NCI-H446 treated with DMSO at 0.1 percent for 48 hours (cell line): Measurements from ENCODE around the gene UGT1A4.
"Not testable (repeated sequence)": the region's sequence is repeated elsewhere in the genome, so short reads cannot be mapped to it uniquely, and the experiment has no call there.

ENCODE experiments used
- DNase-seq: peaks from one replicate; lab custom pipeline; 2025; lab: John Stamatoyannopoulos, UW

The UGT1A4 gene

DNA sequence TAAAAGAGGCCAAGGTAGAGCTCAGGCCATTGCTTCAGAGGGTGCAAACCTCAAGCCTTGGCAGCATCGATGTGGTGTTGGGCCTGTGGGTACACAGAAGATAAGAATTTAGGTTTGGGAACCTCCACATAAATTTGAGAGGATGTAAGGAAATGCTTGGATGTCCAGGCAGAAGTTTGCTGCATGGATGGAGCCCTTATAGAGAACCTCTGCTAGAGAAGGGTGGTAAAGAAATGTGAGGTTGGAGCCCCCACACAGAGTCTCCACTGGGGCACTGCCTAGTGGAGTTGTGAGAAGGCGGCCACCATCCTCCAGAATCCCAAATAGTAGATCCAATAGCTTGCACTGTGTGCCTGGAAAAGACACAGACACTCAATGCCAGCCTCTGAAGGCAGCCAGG is 32.2 kb downstream of the UGT1A4 start:
- not testable (repeated sequence) for DNase-seq

DNA sequence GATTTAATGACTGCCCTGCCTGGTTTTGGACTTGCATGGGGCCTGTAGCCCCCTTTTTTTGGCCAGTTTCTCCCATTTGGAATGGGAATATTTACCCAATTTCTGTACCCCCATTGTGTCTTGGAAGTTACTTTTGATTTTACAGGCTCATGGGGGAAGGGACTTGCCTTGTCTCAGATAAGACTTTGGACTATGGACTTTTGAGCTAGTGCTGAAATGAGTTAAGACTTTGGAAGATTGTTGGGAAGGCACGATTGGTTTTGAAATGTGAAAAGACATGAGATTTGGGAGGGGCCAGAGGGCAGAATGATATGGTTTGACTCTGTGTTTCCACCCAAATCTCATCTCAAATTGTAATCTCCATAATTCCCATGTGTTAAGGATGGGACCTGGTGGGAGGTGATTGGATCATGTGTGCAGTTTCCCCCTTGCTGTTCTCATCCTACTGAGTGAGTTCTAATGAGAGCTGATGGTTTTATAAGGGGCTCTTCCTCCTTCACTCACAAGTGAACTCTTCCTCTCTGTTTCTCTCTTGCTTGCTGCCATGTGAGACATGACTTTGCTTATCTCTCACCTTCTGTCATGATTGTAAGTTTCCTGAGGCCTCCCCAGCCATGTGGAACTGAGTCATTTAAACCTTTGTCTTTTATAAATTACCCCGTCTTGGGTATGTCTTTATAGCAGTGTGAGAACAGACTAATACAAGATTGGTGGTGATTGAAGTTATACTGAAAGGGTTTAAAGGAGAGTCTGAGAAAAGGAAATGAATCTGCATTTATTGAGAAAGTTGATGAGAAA is 32.9 kb downstream of the UGT1A4 start:
- DNase-seq, result not testable (repeated sequence)

DNA sequence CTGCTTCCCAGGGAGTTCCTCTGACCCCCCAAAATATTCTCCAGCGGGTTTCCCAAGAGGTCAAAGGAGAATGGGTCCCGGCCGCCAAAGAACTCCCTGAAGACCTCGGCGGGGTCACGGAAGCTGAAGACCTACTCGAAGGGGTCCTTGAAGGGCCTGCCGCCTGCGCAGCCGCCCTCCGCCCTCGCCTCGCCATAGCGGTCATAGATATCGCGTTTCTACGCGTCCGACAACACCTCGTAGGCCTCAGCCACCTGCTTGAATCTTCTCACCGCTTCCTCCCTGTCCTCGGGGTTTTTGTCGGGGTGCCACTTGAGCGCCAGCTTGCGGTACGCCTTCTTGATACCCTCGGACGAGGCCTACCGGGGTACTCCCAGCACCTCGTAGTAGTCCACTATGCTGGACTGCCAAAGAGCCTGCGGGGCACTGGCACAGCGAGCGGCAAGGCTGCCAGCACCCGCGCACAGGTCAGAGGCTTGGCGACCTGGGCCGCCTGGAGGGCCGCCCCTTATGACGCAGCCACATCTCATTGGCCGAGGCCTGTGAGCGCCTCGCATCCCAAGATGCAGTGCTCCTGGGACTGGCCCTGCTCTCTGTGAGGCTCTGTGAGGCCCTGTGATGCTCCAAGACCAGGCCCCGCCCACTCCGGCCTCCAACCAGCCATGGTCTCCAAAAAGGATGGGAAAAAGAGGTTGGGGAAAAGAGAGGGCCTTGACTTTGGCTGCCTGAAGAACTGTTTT is 36.5 kb downstream of the UGT1A4 start:
- no peak for DNase-seq

DNA sequence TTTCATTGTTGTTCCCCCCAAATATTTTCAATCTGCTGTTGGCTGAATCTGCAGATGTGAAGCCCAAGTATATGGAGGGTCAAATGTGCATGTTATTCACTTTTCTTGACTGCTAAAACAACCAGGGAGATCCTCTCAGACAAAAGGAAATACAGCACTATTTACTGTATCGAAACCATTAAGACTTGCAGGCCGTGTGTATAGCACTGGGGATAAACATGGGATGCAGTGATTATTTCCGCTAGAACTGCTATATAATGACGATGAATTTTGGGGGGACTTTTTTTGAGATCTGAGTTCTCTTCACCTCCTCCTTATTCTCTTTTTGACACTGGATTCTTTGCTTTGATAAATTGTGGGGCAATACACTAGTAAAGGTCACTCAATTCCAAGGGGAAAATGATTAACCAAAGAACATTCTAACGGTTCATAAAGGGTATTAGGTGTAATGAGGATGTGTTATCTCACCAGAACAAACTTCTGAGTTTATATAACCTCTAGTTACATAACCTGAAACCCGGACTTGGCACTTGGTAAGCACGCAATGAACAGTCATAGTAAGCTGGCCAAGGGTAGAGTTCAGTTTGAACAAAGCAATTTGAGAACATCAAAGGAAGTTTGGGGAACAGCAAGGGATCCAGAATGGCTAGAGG is 38.0 kb downstream of the UGT1A4 start:
- DNase-seq, result no peak

DNA sequence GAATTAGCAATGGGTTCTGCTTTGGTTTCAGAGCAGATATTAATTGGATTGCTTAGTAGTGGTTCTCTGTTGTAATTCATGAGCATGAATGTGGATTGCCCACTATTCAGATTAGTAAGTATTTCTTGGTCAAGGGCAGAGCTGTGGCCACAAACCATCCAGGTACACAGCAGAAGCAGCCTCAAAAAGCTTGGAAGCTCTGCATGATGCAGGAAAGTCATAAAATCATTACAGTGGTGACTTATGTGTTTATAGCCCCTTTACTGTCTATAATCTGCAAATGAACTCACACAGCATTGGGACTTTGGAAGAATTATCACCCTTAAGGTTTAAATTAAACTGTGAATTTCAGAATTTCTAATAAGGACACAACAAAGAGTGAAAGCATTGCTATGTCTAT is 39.6 kb downstream of the UGT1A4 start:
- no peak for DNase-seq

DNA sequence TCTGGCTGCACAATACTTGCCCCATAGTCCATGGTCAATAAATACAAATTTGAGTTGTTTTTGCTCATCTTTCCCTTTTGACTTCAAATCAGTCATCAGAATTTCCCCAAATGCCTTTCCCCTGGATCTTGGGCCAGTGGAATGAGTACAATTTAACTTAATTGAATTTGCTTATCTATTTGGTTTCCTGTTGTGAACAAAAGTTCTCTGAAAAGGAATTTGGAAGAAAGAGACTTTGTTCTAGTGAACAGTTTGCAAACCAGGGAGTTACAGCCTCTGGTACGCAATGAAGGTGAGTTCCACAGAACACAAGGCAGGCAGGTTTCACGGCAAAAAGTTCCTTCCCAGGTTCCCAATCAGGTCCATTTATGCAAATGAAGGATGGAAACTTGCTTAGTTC is 40.3 kb downstream of the UGT1A4 start:
- DNase-seq, result no peak

DNA sequence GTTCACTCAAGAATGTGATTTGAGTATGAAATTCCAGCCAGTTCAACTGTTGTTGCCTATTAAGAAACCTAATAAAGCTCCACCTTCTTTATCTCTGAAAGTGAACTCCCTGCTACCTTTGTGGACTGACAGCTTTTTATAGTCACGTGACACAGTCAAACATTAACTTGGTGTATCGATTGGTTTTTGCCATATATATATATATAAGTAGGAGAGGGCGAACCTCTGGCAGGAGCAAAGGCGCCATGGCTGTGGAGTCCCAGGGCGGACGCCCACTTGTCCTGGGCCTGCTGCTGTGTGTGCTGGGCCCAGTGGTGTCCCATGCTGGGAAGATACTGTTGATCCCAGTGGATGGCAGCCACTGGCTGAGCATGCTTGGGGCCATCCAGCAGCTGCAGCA is 41.5 kb downstream of the UGT1A4 start, which contains the start of gene UGT1A1:
Gene UGT1A1 (plus strand): TSS at position 228 of the 400 bp plus-strand sequence. CDS start 18 bp downstream, at position 246.
- no peak for DNase-seq

DNA sequence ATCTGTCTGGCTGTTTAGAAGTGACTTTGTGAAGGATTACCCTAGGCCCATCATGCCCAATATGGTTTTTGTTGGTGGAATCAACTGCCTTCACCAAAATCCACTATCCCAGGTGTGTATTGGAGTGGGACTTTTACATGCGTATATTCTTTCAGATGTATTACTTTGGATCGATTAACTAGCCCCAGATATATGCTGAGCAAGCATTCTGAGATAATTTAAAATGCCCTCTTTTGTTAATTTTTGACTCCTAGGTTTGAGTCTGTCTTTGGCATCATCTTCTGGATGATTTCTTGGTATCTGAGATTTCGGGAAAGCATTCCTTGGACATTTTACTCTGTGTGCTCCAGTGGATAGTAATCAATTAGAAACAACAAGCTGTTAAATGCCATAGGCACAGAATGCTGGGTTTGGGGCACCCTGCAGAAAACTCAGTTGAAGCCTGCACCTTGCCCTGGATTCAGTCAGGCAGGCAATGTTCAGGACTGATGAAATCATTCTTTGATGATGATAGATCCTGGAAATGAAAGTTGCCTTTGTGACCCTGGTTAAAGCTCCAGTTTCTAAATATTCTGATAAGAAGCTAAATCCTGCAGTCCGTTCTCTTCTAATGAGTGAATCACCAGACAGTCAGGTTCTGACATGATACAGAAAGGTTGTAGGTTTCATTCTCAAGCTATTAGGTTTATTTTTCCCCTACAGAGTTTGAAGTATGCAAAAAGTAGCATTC is 42.7 kb downstream of the UGT1A4 start:
- no peak for DNase-seq

DNA sequence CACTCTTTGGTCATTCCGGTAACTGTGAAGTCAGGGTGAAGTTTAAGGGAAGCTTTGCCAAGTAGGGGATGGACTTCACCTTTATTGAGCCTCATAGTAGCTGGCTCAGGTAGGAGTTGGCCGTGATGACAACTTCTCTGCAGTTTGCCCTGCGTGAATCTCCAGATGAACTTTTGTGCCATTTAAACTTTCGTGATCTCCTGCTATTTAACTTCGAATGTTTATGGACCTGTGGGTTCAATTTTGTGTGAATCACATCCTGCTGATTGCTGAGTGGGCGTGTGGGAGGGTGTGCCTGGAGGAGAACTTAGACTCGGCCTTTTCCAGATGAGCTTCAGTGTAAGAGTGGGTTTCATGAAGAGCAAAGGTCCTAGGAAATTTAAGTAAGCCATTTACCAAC is 45.7 kb downstream of the UGT1A4 start:
- no peak for DNase-seq

DNA sequence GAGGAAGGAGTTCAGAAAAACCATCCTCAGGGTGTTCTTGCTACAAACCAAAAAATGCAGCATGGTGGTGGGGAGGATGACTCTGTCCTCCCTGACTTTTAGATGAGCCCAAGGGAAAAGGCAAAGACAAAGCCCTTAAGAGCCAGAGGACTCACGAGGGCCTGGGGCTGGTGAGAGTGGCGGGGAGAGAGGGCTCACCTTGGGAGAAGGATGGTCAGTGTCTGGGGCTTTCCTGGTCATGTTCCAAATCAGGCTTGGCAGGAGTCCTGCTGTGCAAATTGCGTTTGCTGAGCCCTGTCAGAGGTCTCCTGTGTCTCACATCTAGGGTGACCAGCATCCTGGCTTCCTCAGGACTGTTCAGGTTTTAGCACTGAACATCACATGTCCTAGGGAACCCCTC is 46.2 kb downstream of the UGT1A4 start:
- DNase-seq, result no peak

DNA sequence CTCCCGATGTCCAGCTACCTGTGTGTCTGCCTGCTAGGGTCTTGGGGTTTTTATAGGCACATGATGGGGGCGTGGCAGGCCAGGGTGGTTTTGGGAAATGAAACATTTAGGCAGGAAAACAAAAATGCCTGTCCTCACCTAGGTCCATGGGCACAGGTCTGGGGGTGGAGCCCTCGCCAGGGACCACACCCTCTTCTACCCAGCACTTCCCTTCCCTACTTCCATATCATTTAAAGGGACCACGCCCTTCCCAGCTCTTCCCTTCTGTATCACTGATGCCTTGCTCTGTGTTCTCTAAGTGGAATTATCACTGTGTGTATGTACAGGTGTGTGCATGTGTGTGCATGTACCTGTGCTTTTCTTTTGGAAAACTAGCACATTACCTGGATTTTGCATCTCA is 47.9 kb downstream of the UGT1A4 start:
- no peak for DNase-seq

DNA sequence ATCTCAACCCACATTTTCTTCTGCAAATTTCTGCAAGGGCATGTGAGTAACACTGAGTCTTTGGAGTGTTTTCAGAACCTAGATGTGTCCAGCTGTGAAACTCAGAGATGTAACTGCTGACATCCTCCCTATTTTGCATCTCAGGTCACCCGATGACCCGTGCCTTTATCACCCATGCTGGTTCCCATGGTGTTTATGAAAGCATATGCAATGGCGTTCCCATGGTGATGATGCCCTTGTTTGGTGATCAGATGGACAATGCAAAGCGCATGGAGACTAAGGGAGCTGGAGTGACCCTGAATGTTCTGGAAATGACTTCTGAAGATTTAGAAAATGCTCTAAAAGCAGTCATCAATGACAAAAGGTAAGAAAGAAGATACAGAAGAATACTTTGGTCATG is 49.5 kb downstream of the UGT1A4 start:
- DNase-seq, result no peak

DNA sequence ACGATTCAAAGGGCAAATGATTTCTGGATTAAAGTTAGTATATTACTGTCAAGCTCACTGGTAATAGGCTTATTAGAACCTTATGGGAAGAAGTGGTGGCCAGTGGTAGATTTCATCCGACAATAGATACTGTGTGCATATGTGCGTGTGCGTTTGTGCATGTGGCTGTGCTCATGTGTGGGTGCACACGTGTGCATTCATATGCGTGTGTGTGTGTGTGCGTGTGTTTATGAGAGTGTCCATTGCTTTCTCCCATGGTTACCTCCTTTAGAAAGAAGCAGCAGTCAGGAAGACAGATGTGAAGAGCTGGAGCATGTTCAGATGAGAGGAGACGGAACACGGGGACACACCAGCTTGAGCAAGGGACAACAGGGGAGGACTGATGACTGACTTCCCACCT is 50.7 kb downstream of the UGT1A4 start:
- no peak for DNase-seq

DNA sequence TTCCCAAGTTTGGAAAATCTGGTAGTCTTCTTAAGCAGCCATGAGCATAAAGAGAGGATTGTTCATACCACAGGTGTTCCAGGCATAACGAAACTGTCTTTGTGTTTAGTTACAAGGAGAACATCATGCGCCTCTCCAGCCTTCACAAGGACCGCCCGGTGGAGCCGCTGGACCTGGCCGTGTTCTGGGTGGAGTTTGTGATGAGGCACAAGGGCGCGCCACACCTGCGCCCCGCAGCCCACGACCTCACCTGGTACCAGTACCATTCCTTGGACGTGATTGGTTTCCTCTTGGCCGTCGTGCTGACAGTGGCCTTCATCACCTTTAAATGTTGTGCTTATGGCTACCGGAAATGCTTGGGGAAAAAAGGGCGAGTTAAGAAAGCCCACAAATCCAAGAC is 53.6 kb downstream of the UGT1A4 start:
- no peak for DNase-seq

DNA sequence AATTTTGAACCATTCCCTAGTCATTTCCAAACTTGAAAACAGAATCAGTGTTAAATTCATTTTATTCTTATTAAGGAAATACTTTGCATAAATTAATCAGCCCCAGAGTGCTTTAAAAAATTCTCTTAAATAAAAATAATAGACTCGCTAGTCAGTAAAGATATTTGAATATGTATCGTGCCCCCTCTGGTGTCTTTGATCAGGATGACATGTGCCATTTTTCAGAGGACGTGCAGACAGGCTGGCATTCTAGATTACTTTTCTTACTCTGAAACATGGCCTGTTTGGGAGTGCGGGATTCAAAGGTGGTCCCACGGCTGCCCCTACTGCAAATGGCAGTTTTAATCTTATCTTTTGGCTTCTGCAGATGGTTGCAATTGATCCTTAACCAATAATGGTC is 54.0 kb downstream of the UGT1A4 start:
- DNase-seq, result no peak

DNA sequence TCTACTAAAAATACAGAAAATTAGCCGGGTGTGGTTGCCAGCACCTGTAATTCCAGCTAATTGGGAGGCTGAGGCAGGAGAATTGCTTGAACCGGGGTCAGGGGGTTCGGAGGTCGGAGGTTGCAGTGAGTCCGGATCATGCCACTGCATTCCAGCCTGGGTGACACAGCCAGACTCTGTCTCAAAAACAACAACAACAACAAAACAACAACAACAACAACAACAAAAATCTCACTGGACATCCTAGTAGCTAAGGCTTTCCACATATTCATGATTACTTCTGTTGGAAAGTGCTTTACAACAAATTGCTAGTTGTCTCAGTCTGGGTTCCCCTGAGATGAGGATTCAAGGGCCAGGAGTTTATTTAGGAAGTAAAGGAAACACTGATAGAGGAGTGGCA is 55.3 kb downstream of the UGT1A4 start:
- no peak for DNase-seq

DNA sequence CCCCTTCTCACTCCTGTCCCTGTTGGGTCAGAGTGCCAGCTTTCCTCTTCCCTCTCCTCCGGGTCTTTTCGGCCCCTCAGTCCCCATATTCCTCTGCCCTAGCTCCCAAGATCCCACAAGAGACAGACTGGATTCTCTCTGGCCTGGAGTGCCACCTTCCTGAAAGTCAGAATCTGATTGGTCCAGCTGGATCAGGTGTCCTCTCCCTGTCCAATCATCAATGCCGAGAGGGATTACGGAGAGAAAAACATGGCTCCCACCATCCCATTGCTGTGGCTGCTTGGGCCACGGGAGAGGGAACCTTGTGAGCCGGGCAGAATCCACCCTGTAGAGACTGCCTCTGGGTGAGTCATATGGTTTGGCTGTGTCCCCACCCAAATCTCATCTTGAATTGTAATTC is 56.9 kb downstream of the UGT1A4 start:
- DNase-seq, result no peak

DNA sequence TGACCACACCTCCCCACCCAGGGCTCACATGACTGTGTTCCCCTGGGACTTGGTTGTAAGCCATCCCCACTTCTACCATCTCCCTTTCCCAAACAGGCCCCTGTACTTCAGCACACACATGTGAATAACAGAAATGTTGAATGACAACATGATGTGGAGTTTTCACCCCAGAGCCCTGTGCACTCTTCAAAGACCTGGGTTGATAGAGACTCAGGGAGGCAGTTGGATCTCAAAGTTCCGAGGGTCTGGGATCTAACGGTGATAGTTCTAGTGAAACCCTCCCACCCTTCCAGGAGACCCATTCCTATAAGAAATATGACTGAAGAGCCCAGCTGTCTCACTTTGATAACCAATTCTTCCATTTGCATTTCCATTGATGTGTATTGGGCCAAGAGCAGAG is 59.5 kb downstream of the UGT1A4 start, which contains the start of gene MROH2A:
Gene MROH2A (plus strand): TSS at position 301 of the 400 bp plus-strand sequence. CDS start 1,029 bp downstream, outside the sequence.
- no peak for DNase-seq

DNA sequence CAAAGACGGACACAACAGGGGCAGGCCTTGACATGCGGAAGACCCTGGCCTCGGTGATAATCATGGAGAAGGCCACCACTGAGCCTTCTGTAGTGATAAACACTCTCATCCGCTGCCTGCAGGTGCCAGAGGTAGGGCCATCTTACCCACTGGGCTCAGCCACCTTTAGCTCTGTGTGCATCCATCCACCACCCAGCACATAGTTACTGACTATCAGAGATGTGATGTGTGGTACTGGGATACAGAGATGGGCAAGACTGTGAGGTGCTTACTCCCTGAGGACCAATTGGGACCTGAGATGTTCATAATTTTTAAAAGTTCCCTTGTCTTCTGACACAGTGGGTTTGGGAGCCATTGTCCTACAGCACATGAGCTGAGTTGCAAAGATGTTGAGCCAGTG is 61.2 kb downstream of the UGT1A4 start:
- DNase-seq, result no peak

DNA sequence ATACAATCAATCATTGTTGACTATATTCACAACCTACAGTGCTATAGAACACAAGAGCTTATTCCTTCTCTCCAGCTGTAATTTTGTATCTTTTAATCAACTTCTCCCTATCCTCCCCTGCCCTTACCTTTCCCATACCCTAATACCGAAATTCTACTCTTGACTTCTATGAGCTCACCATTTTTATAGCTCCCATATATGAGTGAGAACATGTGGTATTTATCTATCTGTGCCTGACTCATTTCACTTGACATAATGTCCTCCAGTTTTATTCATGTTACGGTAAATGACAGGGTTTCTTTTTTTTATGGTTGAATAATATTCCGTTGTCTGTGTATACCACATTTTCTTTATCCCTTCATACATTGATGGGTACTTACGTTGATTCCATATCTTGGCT is 62.2 kb downstream of the UGT1A4 start:
- DNase-seq, result no peak

DNA sequence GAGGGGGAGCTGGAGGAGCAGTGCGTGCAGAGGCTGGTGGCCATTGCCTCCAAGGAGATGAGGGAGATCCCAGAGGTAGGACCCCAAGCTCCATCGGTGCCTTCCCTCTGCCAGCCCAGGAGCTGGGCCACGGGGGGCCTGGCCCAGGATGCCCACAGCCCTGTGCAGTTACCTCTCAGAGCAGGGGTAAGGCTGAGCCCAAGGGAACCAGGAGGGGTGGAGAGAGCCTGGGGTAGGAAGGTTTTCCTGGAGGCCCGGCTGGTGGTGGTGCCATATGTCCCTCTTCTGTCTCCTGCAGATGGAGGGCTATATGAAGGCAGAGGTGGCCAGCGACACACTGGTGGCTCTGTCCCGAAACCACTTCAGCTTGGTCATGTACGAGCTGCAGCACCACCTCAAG is 71.0 kb downstream of the UGT1A4 start:
- DNase-seq, result no peak
